ENCODE measurements around the gene CARD11. TPM values are rescaled to one million over a fixed set of nuclear protein-coding genes. Genes with fewer than 3 reads are reported as not detected.

Gene CARD11
- total RNA-seq, 1 donor from 2014 or later = 1.7 TPM

- no peak for DNase-seq (ENCODE audit: low spot score)
- Mint-ChIP-seq H3K27me3 (ENCODE audit: low read depth) (no peaks in the 10 kb centered on the region), H3K4me1 (ENCODE audit: low read depth) (peaks cover 29% of the 10 kb centered on the region), H3K27ac (ENCODE audit: unreplicated experiment) (peak overlapping the region; percentile 99), H3K9me3 (ENCODE audit: low read depth) (no peaks in the 10 kb centered on the region), H3K36me3 (ENCODE audit: low read depth) (no peaks in the 10 kb centered on the region), H3K4me3 (ENCODE audit: unreplicated experiment) (peak overlapping the region; percentile 68)
- no peak for TF ChIP-seq CTCF (IDR thresholded peaks at IDR 0.05)
Observed at GRCh38 chr7:2862831-2863361, 180.8 kb downstream of the CARD11 start.

GRCh38 chr7:2861509-2861908 lies 182.2 kb downstream of the CARD11 start:
- no peak for TF ChIP-seq CTCF (IDR thresholded peaks at IDR 0.05)
- Mint-ChIP-seq H3K4me1 (ENCODE audit: low read depth) (peaks cover 29% of the 10 kb centered on the region), H3K4me3 (ENCODE audit: unreplicated experiment) (no peak overlapping the region), H3K36me3 (ENCODE audit: low read depth) (no peaks in the 10 kb centered on the region), H3K27ac (ENCODE audit: unreplicated experiment) (no peak overlapping the region), H3K9me3 (ENCODE audit: low read depth) (no peaks in the 10 kb centered on the region), H3K27me3 (ENCODE audit: low read depth) (no peaks in the 10 kb centered on the region)
- no peak for DNase-seq (ENCODE audit: low spot score)

- Mint-ChIP-seq H3K4me1 (ENCODE audit: low read depth) (peaks cover 29% of the 10 kb centered on the region), H3K36me3 (ENCODE audit: low read depth) (no peaks in the 10 kb centered on the region), H3K9me3 (ENCODE audit: low read depth) (no peaks in the 10 kb centered on the region), H3K4me3 (ENCODE audit: unreplicated experiment) (no peak overlapping the region), H3K27me3 (ENCODE audit: low read depth) (no peaks in the 10 kb centered on the region), H3K27ac (ENCODE audit: unreplicated experiment) (no peak overlapping the region)
- no peak for TF ChIP-seq CTCF (IDR thresholded peaks at IDR 0.05)
- no peak for DNase-seq (ENCODE audit: low spot score)
Observed at GRCh38 chr7:2860627-2861133, 183.0 kb downstream of the CARD11 start.

GRCh38 chr7:2859952-2860351 lies 183.7 kb downstream of the CARD11 start:
- Mint-ChIP-seq H3K9me3 (ENCODE audit: low read depth) (no peaks in the 10 kb centered on the region), H3K27ac (ENCODE audit: unreplicated experiment) (no peak overlapping the region), H3K4me3 (ENCODE audit: unreplicated experiment) (no peak overlapping the region), H3K27me3 (ENCODE audit: low read depth) (no peaks in the 10 kb centered on the region), H3K36me3 (ENCODE audit: low read depth) (no peaks in the 10 kb centered on the region), H3K4me1 (ENCODE audit: low read depth) (peaks cover 28% of the 10 kb centered on the region)
- no peak for DNase-seq (ENCODE audit: low spot score)
- no peak for TF ChIP-seq CTCF (IDR thresholded peaks at IDR 0.05)

GRCh38 chr7:2858621-2859020 lies 185.0 kb downstream of the CARD11 start:
- peaks cover 4% of the 10 kb centered on the region for H3K9me3 Mint-ChIP-seq (ENCODE audit: low read depth)

More at GRCh38 chr7:2858621-2859020, 185.0 kb downstream of the CARD11 start:
- no peak for TF ChIP-seq CTCF (IDR thresholded peaks at IDR 0.05)
- Mint-ChIP-seq H3K4me1 (ENCODE audit: low read depth) (peaks cover 15% of the 10 kb centered on the region), H3K4me3 (ENCODE audit: unreplicated experiment) (no peak overlapping the region), H3K27me3 (ENCODE audit: low read depth) (no peaks in the 10 kb centered on the region), H3K27ac (ENCODE audit: unreplicated experiment) (no peak overlapping the region), H3K36me3 (ENCODE audit: low read depth) (no peaks in the 10 kb centered on the region)
- DNase-seq (ENCODE audit: low spot score) = no peak

All from chondrocyte (in vitro differentiated cells).